Activated CD8-positive, alpha-beta T cell treated with anti-CD3 and anti-CD28 coated beads for 36 hours (primary cell): ENCODE data around the gene IL12RB1. TPM values are rescaled to one million over a fixed set of nuclear protein-coding genes. Genes with fewer than 3 reads are reported as not detected.

Experiments used
- ATAC-seq: fragments of 200-7000 bp; cut with Tn5 transposase; one replicate; pipeline ENCODE4 v1.10.0; 2021; ENCODE audit warnings: mild to moderate bottlenecking, moderate library complexity
- CTCF ChIA-PET: fragments of 350-600 bp; sonication (Branson Sonifier 250); formaldehyde crosslinking; loops from one replicate; lab custom pipeline; 2021; ENCODE audit warnings: antibody characterized with exemption; lab: Charles Lee
- POLR2A ChIA-PET: fragments of 350-600 bp; sonication (Branson Sonifier 250); formaldehyde crosslinking; loops from one replicate; lab custom pipeline; 2021; ENCODE audit warnings: antibody characterized with exemption; lab: Charles Lee
- DNase-seq: peaks from one replicate; pipeline ENCODE4 v3.0.0-alpha.2; 2020
- H3K27ac Mint-ChIP-seq: one replicate; pipeline ENCODE4 v1.8.0; 2021; ENCODE audit warnings: mild to moderate bottlenecking, mixed read lengths
- H3K27me3 Mint-ChIP-seq: one replicate; pipeline ENCODE4 v1.8.0; 2021; ENCODE audit warnings: mixed read lengths
- H3K36me3 Mint-ChIP-seq: one replicate; pipeline ENCODE4 v1.8.0; 2021; ENCODE audit warnings: low read depth, mixed read lengths
- H3K4me1 Mint-ChIP-seq: one replicate; pipeline ENCODE4 v1.8.0; 2021; ENCODE audit warnings: low read depth, mixed read lengths
- H3K4me3 Mint-ChIP-seq: one replicate; pipeline ENCODE4 v1.8.0; 2021; ENCODE audit warnings: mild to moderate bottlenecking, moderate library complexity, mixed read lengths
- H3K9me3 Mint-ChIP-seq: one replicate; pipeline ENCODE4 v1.8.0; 2021; ENCODE audit warnings: mixed read lengths
- CTCF ChIP-seq: fragments of 200-600 bp; IDR thresholded peaks from one replicate; pipeline ENCODE4 v1.8.0; 2022; ENCODE audit warnings: antibody characterized with exemption, mild to moderate bottlenecking
- intact Hi-C: fragments of 100-400 bp; cut with micrococcal nuclease; formaldehyde crosslinking; loops from one replicate; pipeline ENCODE4 v1.10.0; 2022
- total RNA-seq, 2 experiments: library from RNA; stranded (reverse); gene quantifications; one replicate each; pipeline ENCODE4 v1.2.3, GENCODE V29; 2021

The IL12RB1 gene
- total RNA-seq, 2 experiments from 2014 or later = 25.6 to 27.2 TPM

DNA sequence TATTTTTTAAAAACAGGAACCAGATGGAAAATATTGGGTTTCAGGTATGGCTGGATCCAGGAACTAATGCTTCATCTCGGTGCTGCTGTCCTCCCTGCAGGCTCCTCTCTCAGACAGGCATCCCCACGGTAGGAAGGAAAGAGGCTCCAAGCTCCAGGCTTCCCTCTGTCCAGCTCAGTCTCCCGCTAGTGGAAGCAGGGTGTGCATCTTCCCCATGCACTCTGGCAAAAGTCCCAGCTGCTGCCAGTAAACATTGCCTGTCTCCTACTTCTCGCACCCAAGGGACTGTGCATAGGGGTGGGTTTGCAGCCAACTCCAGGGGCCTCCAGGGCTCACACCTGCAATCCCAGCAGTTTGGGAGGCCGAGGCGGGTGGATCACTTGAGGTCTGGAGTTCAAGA, 29.2 kb downstream of the IL12RB1 start:
- POLR2A ChIA-PET = interaction anchor here (4.7 kb wide), 1 partner anchor 50 kb away, joined by 24 read pairs; the partner anchor contains the start of gene ARRDC2
- CTCF ChIA-PET = interaction anchor here (0.8 to 7.6 kb wide), 17 partner anchors 13 to 119 kb away, joined by 3 to 151 read pairs (median 4); partner anchors contain the start of genes ARRDC2 and IL12RB1
- no peak for TF ChIP-seq CTCF
- no peak overlapping the region for H3K27ac Mint-ChIP-seq
- DNase-seq (no peak), ATAC-seq (no peak)
- peaks cover 18% of the 10 kb centered on the region for H3K4me1 Mint-ChIP-seq
- H3K27me3 Mint-ChIP-seq = no peaks in the 10 kb centered on the region
- H3K9me3 Mint-ChIP-seq = no peaks in the 10 kb centered on the region
- no peak overlapping the region for H3K4me3 Mint-ChIP-seq
- H3K36me3 Mint-ChIP-seq = no peaks in the 10 kb centered on the region
- intact Hi-C loops = no loop called here

GRCh38 chr19:18055967-18056366, 30.8 kb downstream of the IL12RB1 start:
- H3K27me3 Mint-ChIP-seq = no peaks in the 10 kb centered on the region
- no peak for TF ChIP-seq CTCF
- intact Hi-C loops = no loop called here
- H3K36me3 Mint-ChIP-seq = no peaks in the 10 kb centered on the region
- H3K9me3 Mint-ChIP-seq = no peaks in the 10 kb centered on the region
- ChIA-PET POLR2A (interaction anchor here (0.7 to 4.7 kb wide), 5 partner anchors 48 to 1908 kb away, joined by 3 to 24 read pairs (median 3); partner anchors contain the start of gene ARRDC2), CTCF (interaction anchor here (1.1 to 7.6 kb wide), 3 partner anchors 12 to 47 kb away, joined by 3 to 151 read pairs (median 15); partner anchors contain the start of gene ARRDC2)
- ATAC-seq = no peak
- H3K27ac Mint-ChIP-seq = no peak overlapping the region
- DNase-seq = no peak
- no peak overlapping the region for H3K4me3 Mint-ChIP-seq
- peaks cover 18% of the 10 kb centered on the region for H3K4me1 Mint-ChIP-seq

- H3K9me3 Mint-ChIP-seq = no peaks in the 10 kb centered on the region
- POLR2A ChIA-PET = interaction anchor here (1.2 kb wide), 1 partner anchor 40 kb away, joined by 4 read pairs; no protein-coding TSS in a partner anchor
- no peak overlapping the region for H3K4me3 Mint-ChIP-seq
- H3K27me3 Mint-ChIP-seq = no peaks in the 10 kb centered on the region
- ATAC-seq = no peak
- TF ChIP-seq CTCF = no peak
- DNase-seq = peak; percentile 39
- H3K27ac Mint-ChIP-seq = no peak overlapping the region
- intact Hi-C loops = no loop called here
- peaks cover 21% of the 10 kb centered on the region for H3K4me1 Mint-ChIP-seq
- CTCF ChIA-PET = interaction anchor here (1.2 kb wide), 1 partner anchor 47 kb away, joined by 6 read pairs; no protein-coding TSS in a partner anchor
- no peaks in the 10 kb centered on the region for H3K36me3 Mint-ChIP-seq
Measured at GRCh38 chr19:18053576-18054219, 33.0 kb downstream of the IL12RB1 start.

DNA sequence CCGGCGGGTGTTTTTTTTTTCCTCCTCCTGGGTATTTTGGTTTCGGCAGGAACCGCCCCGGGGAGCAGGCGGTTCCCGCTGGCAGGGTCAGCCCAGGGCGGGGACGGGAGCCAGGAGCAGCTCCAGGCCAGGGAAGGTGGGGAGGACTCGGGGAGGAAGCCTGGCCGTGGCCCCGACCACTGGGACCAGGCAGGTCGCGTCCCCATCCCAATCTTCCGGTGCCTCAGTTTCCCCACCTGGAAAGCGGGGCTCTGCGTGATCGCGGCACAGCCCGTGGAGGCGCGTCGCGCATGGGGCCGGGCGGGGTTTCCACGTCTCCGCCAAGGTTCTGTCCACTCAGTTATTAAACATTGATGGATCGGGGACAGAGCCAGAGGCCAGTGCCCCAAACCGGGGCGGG, 34.8 kb downstream of the IL12RB1 start:
- no peak for ATAC-seq
- POLR2A ChIA-PET = interaction anchor here (0.9 kb wide), 1 partner anchor 249 kb away, joined by 3 read pairs; no protein-coding TSS in a partner anchor
- no peaks in the 10 kb centered on the region for H3K36me3 Mint-ChIP-seq
- H3K27ac Mint-ChIP-seq = no peak overlapping the region
- CTCF ChIA-PET = no interaction called here
- DNase-seq = no peak
- H3K4me1 Mint-ChIP-seq = peaks cover 12% of the 10 kb centered on the region
- no peaks in the 10 kb centered on the region for H3K9me3 Mint-ChIP-seq
- intact Hi-C loops = no loop called here
- no peaks in the 10 kb centered on the region for H3K27me3 Mint-ChIP-seq
- no peak overlapping the region for H3K4me3 Mint-ChIP-seq
- no peak for TF ChIP-seq CTCF

GRCh38 chr19:18049385-18049784, 37.3 kb downstream of the IL12RB1 start:
- H3K9me3 Mint-ChIP-seq = no peaks in the 10 kb centered on the region
- DNase-seq = no peak
- POLR2A ChIA-PET = no interaction called here
- intact Hi-C loops = no loop called here
- ATAC-seq = no peak
- no peak overlapping the region for H3K4me3 Mint-ChIP-seq
- H3K36me3 Mint-ChIP-seq = no peaks in the 10 kb centered on the region
- no peaks in the 10 kb centered on the region for H3K27me3 Mint-ChIP-seq
- CTCF ChIA-PET = no interaction called here
- TF ChIP-seq CTCF = no peak
- H3K4me1 Mint-ChIP-seq = peaks cover 32% of the 10 kb centered on the region
- no peak overlapping the region for H3K27ac Mint-ChIP-seq
